H1 (cell line): ENCODE data around the gene KLHL36. TPM values are rescaled to one million over a fixed set of nuclear protein-coding genes. Genes with fewer than 3 reads are reported as not detected.

ENCODE experiments used
- CTCF ChIA-PET: fragments of 300-600 bp; sonication (Branson Sonifier 250); formaldehyde crosslinking; loops from one replicate; lab custom pipeline; 2021; ENCODE audit not compliant: partially characterized antibody; lab: Charles Lee
- POLR2A ChIA-PET: fragments of 300-600 bp; sonication (Branson Sonifier 250); formaldehyde crosslinking; loops from one replicate; lab custom pipeline; 2021; ENCODE audit warnings: inconsistent platforms; ENCODE audit not compliant: partially characterized antibody; lab: Charles Lee
- DNase-seq, 2 experiments: peaks; one replicate each; pipeline versions ENCODE4 v3.0.0 to v3.0.0-alpha.2; 2010 to 2022; ENCODE audit warnings: low spot score in 2 of 2, low read depth in 1 of 2, mixed read lengths in 1 of 2
- FAIRE-seq: peaks from 2 replicates; lab custom pipeline; 2011; peaks lifted over from hg19 to GRCh38; lab: Jason Lieb, UNC
- H2AFZ ChIP-seq: 2 replicates; pipeline ENCODE4 v1.8.1; 2012; ENCODE audit warnings: low read length, inconsistent platforms
- H2AK5ac ChIP-seq: 2 replicates; pipeline ENCODE4 v1.6.1; 2013; ENCODE audit warnings: low read depth, low read length
- H2BK120ac ChIP-seq: replicated peaks from 2 replicates; pipeline ENCODE3; 2013; ENCODE audit warnings: low read depth, low read length, inconsistent platforms
- H2BK12ac ChIP-seq: 2 replicates; pipeline ENCODE4 v1.6.1; 2013; ENCODE audit warnings: low read depth, low read length
- H2BK15ac ChIP-seq: 2 replicates; pipeline ENCODE4 v1.6.1; 2013; ENCODE audit warnings: low read length
- H2BK20ac ChIP-seq: 2 replicates; pipeline ENCODE4 v1.6.1; 2013; ENCODE audit warnings: low read length
- H2BK5ac ChIP-seq: 2 replicates; pipeline ENCODE4 v1.6.1; 2013; ENCODE audit warnings: low read depth, low read length
- H3K14ac ChIP-seq: 2 replicates; pipeline ENCODE4 v1.6.1; 2013; ENCODE audit warnings: inconsistent platforms; ENCODE audit not compliant: insufficient read length
- H3K18ac ChIP-seq: 2 replicates; pipeline ENCODE4 v1.6.1; 2013; ENCODE audit warnings: low read length; ENCODE audit errors: extremely low read depth
- H3K23ac ChIP-seq: 2 replicates; pipeline ENCODE4 v1.6.1; 2013; ENCODE audit warnings: inconsistent platforms; ENCODE audit not compliant: insufficient read length
- H3K23me2 ChIP-seq: 2 replicates; pipeline ENCODE4 v1.6.1; 2013; ENCODE audit warnings: low read depth, low read length
- H3K27ac ChIP-seq: 2 replicates; pipeline ENCODE4 v1.6.1; 2011; ENCODE audit warnings: low read depth, low read length, inconsistent platforms
- H3K27me3 ChIP-seq, 4 experiments: replicated peaks in 1 of 4; 1 replicate in 1 of 4; 2 replicates in 3 of 4; pipeline versions ENCODE4 v1.6.1 to v1.8.1; 2011 to 2013; ENCODE audit warnings: low read length in 3 of 4, mild to moderate bottlenecking in 3 of 4, inconsistent platforms in 2 of 4, mixed read lengths in 2 of 4, moderate library complexity in 1 of 4; ENCODE audit not compliant: control insufficient read depth in 3 of 4, insufficient read depth in 3 of 4; ENCODE audit errors: extremely low read depth in 1 of 4
- H3K36me3 ChIP-seq, 4 experiments: 2 replicates each; pipeline versions ENCODE4 v1.6.1 to v1.8.1; 2011 to 2013; ENCODE audit warnings: mild to moderate bottlenecking in 4 of 4, low read length in 3 of 4, moderate library complexity in 2 of 4, control low read depth in 1 of 4, inconsistent platforms in 1 of 4; ENCODE audit not compliant: insufficient read depth in 4 of 4, control insufficient read depth in 2 of 4
- H3K4ac ChIP-seq: replicated peaks from 2 replicates; pipeline ENCODE3; 2013; ENCODE audit warnings: low read length, low read depth, mixed read lengths, inconsistent platforms; ENCODE audit not compliant: insufficient read length
- H3K4me1 ChIP-seq, 4 experiments: replicated peaks in 1 of 4; 1 replicate in 1 of 4; 2 replicates in 3 of 4; pipeline versions ENCODE4 v1.6.1 to v1.8.1; 2011 to 2013; ENCODE audit warnings: low read length in 3 of 4, inconsistent platforms in 2 of 4, mixed read lengths in 1 of 4; ENCODE audit not compliant: insufficient read depth in 4 of 4, control insufficient read depth in 3 of 4
- H3K4me2 ChIP-seq, 2 experiments: 2 replicates each; pipeline versions ENCODE4 v1.6.1 to v1.8.1; 2011 to 2013; ENCODE audit warnings: low read depth in 2 of 2, low read length in 2 of 2, control low read depth in 1 of 2, inconsistent platforms in 1 of 2, mild to moderate bottlenecking in 1 of 2; ENCODE audit not compliant: insufficient read depth in 1 of 2
- H3K4me3 ChIP-seq, 4 experiments: fragments of 200-600, 300-600 bp in 1 of 4; sonication (generic), shearing (Covaris generic), sonication (Bioruptor Twin) in 1 of 4; 2 replicates each; pipeline versions ENCODE4 v1.5.1 to v1.8.1; 2011 to 2016; ENCODE audit warnings: low read length in 4 of 4, low read depth in 3 of 4, control low read depth in 2 of 4, inconsistent platforms in 2 of 4, mild to moderate bottlenecking in 2 of 4, mixed read lengths in 1 of 4, moderate library complexity in 1 of 4; ENCODE audit not compliant: insufficient read depth in 2 of 4; ENCODE audit errors: extremely low read depth in 1 of 4
- H3K56ac ChIP-seq: replicated peaks from 2 replicates; pipeline ENCODE3; 2013; ENCODE audit warnings: low read depth, mild to moderate bottlenecking, mixed read lengths, low read length, inconsistent platforms; ENCODE audit not compliant: insufficient read length
- H3K79me1 ChIP-seq: 2 replicates; pipeline ENCODE4 v1.6.1; 2013; ENCODE audit warnings: low read depth, low read length, control low read depth
- H3K79me2 ChIP-seq, 2 experiments: 2 replicates each; pipeline versions ENCODE4 v1.6.1 to v1.8.1; 2012 to 2013; ENCODE audit warnings: low read length in 2 of 2, mild to moderate bottlenecking in 2 of 2, inconsistent platforms in 1 of 2; ENCODE audit not compliant: insufficient read depth in 2 of 2, control insufficient read depth in 1 of 2
- H3K9ac ChIP-seq, 4 experiments: replicated peaks in 1 of 4; 1 replicate in 1 of 4; 2 replicates in 3 of 4; pipeline versions ENCODE4 v1.6.1 to v1.8.1; 2011 to 2013; ENCODE audit warnings: low read depth in 3 of 4, low read length in 3 of 4, control low read depth in 2 of 4, mild to moderate bottlenecking in 2 of 4, moderate library complexity in 2 of 4, inconsistent platforms in 1 of 4; ENCODE audit errors: extremely low read depth in 1 of 4
- H3K9me3 ChIP-seq, 2 experiments: 2 replicates each; pipeline versions ENCODE4 v1.6.1 to v1.8.1; 2012 to 2013; ENCODE audit warnings: mild to moderate bottlenecking in 2 of 2, moderate library complexity in 2 of 2, control low read depth in 1 of 2, inconsistent platforms in 1 of 2, low read depth in 1 of 2, low read length in 1 of 2, mixed read lengths in 1 of 2; ENCODE audit not compliant: insufficient read depth in 2 of 2
- H4K20me1 ChIP-seq, 2 experiments: replicated peaks in 1 of 2; 2 replicates each; pipeline versions ENCODE3 to v1.8.1; 2011 to 2013; ENCODE audit warnings: inconsistent platforms in 2 of 2, low read length in 2 of 2, mild to moderate bottlenecking in 1 of 2; ENCODE audit not compliant: insufficient read depth in 2 of 2, control insufficient read depth in 1 of 2
- H4K5ac ChIP-seq: 2 replicates; pipeline ENCODE4 v1.6.1; 2013; ENCODE audit warnings: low read length, low read depth, mixed read lengths, inconsistent platforms; ENCODE audit not compliant: insufficient read length
- H4K8ac ChIP-seq: 2 replicates; pipeline ENCODE4 v1.8.0; 2013; ENCODE audit warnings: mild to moderate bottlenecking, moderate library complexity, low read length, inconsistent platforms; ENCODE audit not compliant: insufficient read depth; ENCODE audit errors: extremely low read depth
- H4K91ac ChIP-seq: replicated peaks from 2 replicates; pipeline ENCODE3; 2013; ENCODE audit warnings: low read length, mixed read lengths, inconsistent platforms; ENCODE audit not compliant: insufficient read length
- CEBPB ChIP-seq: IDR thresholded peaks from 2 replicates; pipeline ENCODE4 v1.6.1; 2012; ENCODE audit warnings: low read depth, low read length
- CHD2 ChIP-seq: IDR thresholded peaks from 2 replicates; pipeline ENCODE4 v1.6.1; 2012; ENCODE audit warnings: low read length, improper control_type of control experiment
- CREB1 ChIP-seq: IDR thresholded peaks from 2 replicates; pipeline ENCODE4 v1.6.1; 2012; ENCODE audit warnings: inconsistent platforms
- CTBP2 ChIP-seq: IDR thresholded peaks from 2 replicates; pipeline ENCODE4 v1.7.0; 2011; ENCODE audit warnings: borderline replicate concordance, mild to moderate bottlenecking, moderate library complexity, mixed read lengths, low read length; ENCODE audit not compliant: insufficient read depth, insufficient read length
- EGR1 ChIP-seq: IDR thresholded peaks from 2 replicates; pipeline ENCODE4 v1.6.1; 2011; ENCODE audit warnings: low read depth, low read length, borderline replicate concordance
- HDAC2 ChIP-seq, 2 experiments: fragments of 300-600 bp in 1 of 2; sonication (generic) in 1 of 2; IDR thresholded peaks; 2 replicates each; pipeline ENCODE4 v1.6.1; 2011 to 2012; ENCODE audit warnings: low read depth in 2 of 2, low read length in 2 of 2, mild to moderate bottlenecking in 2 of 2, moderate library complexity in 2 of 2, borderline replicate concordance in 1 of 2, inconsistent platforms in 1 of 2
- JUN ChIP-seq: IDR thresholded peaks from 2 replicates; pipeline ENCODE4 v1.6.1; 2011; ENCODE audit warnings: low read depth, mild to moderate bottlenecking, improper control_type of control experiment, low read length
- KDM1A ChIP-seq: fragments of 200-600, 300-600 bp; sonication (generic); IDR thresholded peaks from 2 replicates; pipeline ENCODE4 v1.7.1; 2016; ENCODE audit warnings: mild to moderate bottlenecking, low read length, borderline replicate concordance
- KDM5A ChIP-seq: fragments of 200-600 bp; IDR thresholded peaks from 2 replicates; pipeline ENCODE4 v1.7.1; 2012; ENCODE audit warnings: mild to moderate bottlenecking, low read length, inconsistent platforms, mixed read lengths
- PHF8 ChIP-seq: fragments of 200-600 bp; sonication (generic); conservative IDR thresholded peaks from 2 replicates; pipeline ENCODE4 v1.7.1; 2012; ENCODE audit warnings: low read depth, mild to moderate bottlenecking, inconsistent platforms, low read length, moderate library complexity
- POLR2AphosphoS5 ChIP-seq: IDR thresholded peaks from 2 replicates; pipeline ENCODE4 v1.6.1; 2011; ENCODE audit warnings: low read depth, low read length
- TAF1 ChIP-seq: IDR thresholded peaks from 2 replicates; pipeline ENCODE4 v1.6.1; 2011; ENCODE audit warnings: mild to moderate bottlenecking, low read depth, low read length
- WGBS, 2 experiments: shearing (Covaris generic) in 1 of 2; methylation state at CpG; one replicate each; pipeline versions ENCODE4 v1.1.6 to v1.1.7; 2013 to 2015; ENCODE audit warnings: low lambda C conversion rate in 2 of 2, mixed read lengths in 2 of 2, inconsistent platforms in 1 of 2, low coverage in 1 of 2, missing lambda C conversion rate in 1 of 2; ENCODE audit not compliant: insufficient replicate concordance in 2 of 2, insufficient coverage in 1 of 2, insufficient read length in 1 of 2; ENCODE audit errors: extremely low coverage in 1 of 2, missing lambda C conversion rate in 1 of 2; 5-methylcytosine and 5-hydroxymethylcytosine counted together
- polyA plus RNA-seq, 7 experiments: library from polyadenylated mRNA; depleted of rRNA in 3 of 7; stranded (reverse) in 5 of 7; unstranded in 2 of 7; fragments of >200 nt in 5 of 7; fragments of 200-250 nt in 2 of 7; gene quantifications; 1 replicate in 5 of 7; 2 replicates in 1 of 7; 4 replicates in 1 of 7; pipeline versions ENCODE4 v1.2.1 to v1.2.3, GENCODE V29; 2011 to 2013; ENCODE audit warnings: missing spikeins in 2 of 7, mixed read lengths in 2 of 7
- total RNA-seq: library from RNA; stranded (reverse); fragmentation: NEBNext Ultra II Directional; extraction: Animal tissue kit (Norgen Biotek cat#: 25700); gene quantifications from 2 replicates; pipeline ENCODE4 v1.2.1, GENCODE V29; 2021
- TF ChIP-seq, protein P1 (sequence below): IDR thresholded peaks from 2 replicates; pipeline ENCODE4 v1.6.1; 2011; ENCODE audit warnings: low read depth, mild to moderate bottlenecking, low read length; ENCODE audit not compliant: insufficient read depth

Gene KLHL36
- total and polyA plus RNA-seq, 2 of the 8 experiments (the other 6 are each of a cell fraction or from before 2014, with no cell fraction given) = 22.9 to 33.6 TPM

DNA sequence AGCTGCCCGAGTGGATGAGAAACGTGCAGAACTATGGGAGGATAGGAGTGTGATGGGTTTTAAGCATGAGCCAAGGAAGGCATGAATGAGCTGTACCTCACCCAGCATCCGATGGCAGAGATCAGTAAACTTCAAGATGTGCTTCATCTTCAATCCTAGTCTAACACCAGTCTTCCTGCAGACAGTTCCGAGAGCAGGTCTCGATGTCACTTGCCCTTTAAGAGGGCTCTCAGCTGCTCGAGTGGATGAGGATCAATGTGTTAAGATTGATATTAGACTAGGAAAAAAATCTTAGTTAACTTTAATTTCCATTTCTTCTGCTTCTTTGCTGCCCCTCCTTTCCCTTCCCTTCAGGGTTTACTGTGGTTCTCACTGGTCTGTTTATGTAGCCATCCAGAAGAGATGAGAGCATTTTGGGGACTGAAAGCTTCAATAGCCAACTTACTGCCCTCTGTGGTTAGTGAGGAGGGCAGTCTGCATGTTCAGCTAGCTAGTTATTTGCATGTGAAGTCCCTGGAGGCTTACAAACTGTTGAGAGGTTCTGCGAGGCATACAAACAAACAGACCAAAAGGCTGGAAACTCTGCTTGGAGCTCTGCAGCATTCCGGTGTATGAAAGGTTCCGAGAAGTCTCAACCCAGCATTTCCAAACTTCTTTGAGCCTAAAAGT is 15.3 kb downstream of the KLHL36 start:
- no peak overlapping the region for H3K14ac ChIP-seq
- H2BK12ac ChIP-seq = no peak overlapping the region
- POLR2A ChIA-PET = interaction anchor here (0.7 kb wide), 1 partner anchor 9 kb away, joined by 3 read pairs; no protein-coding TSS in a partner anchor
- no peaks in the 10 kb centered on the region for H3K27me3 ChIP-seq
- no peaks in the 10 kb centered on the region for H3K79me1 ChIP-seq
- no peak overlapping the region for H2BK15ac ChIP-seq
- H3K4me2 ChIP-seq = no peak overlapping the region
- no peak overlapping the region for H2BK120ac ChIP-seq
- no peak overlapping the region for H2BK20ac ChIP-seq
- no peak overlapping the region for H4K8ac ChIP-seq
- no peak overlapping the region for H3K23ac ChIP-seq
- no peak overlapping the region for H2AK5ac ChIP-seq
- no peak overlapping the region for H2AFZ ChIP-seq
- H3K79me2 ChIP-seq = no peaks in the 10 kb centered on the region
- H2BK5ac ChIP-seq = no peak overlapping the region
- H4K91ac ChIP-seq = no peak overlapping the region
- H3K4me3 ChIP-seq = no peak overlapping the region
- H3K56ac ChIP-seq = no peak overlapping the region
- FAIRE-seq = no peak
- no peak overlapping the region for H4K5ac ChIP-seq
- H3K4ac ChIP-seq = no peak overlapping the region
- H3K36me3 ChIP-seq = peaks cover 2 to 12% (median 8%) of the 10 kb centered on the region in 4 experiments; a peak in 5 of 8 replicates
- H3K23me2 ChIP-seq = no peaks in the 10 kb centered on the region
- no peaks in the 10 kb centered on the region for H3K9me3 ChIP-seq
- H3K27ac ChIP-seq = no peak overlapping the region
- H4K20me1 ChIP-seq = no peaks in the 10 kb centered on the region
- no peak overlapping the region for H3K9ac ChIP-seq
- 82% methylated on average over 9 of the region's 9 CpGs; no CpG with 5 or more reads in 1 of the 2 experiments for WGBS, 2 experiments
- peaks cover 1 to 9% (median 6%) of the 10 kb centered on the region in 4 experiments; a peak in 4 of 7 replicates for H3K4me1 ChIP-seq
- H3K18ac ChIP-seq = no peak overlapping the region
- DNase-seq = no peak
- CTCF ChIA-PET = interaction anchor here (0.7 to 4.7 kb wide), 15 partner anchors 9 to 307 kb away, joined by 3 to 44 read pairs (median 5); no protein-coding TSS in a partner anchor
- TF ChIP-seq POLR2AphosphoS5 = no peak
- TF ChIP-seq, protein P1, sequence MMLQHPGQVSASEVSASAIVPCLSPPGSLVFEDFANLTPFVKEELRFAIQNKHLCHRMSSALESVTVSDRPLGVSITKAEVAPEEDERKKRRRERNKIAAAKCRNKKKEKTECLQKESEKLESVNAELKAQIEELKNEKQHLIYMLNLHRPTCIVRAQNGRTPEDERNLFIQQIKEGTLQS = no peak
- no peak for TF ChIP-seq CHD2
- no peak for TF ChIP-seq HDAC2 (IDR thresholded peaks at IDR 0.05; ENCODE audit: borderline replicate concordance in 1 of 2, low read depth in 2 of 2, low read length in 2 of 2)
- no peak for TF ChIP-seq TAF1
- no peak for TF ChIP-seq CEBPB
- no peak for TF ChIP-seq JUN
- no peak for TF ChIP-seq PHF8
- TF ChIP-seq KDM5A = no peak
- TF ChIP-seq CTBP2 = no peak
- TF ChIP-seq EGR1 = no peak
- TF ChIP-seq KDM1A = no peak
- TF ChIP-seq CREB1 = no peak
